Activated B cell treated with CpG ODN at 0.5 μM for 24 hours (primary cell): ENCODE results near the gene PRKN. TPM values are rescaled to one million over a fixed set of nuclear protein-coding genes. Genes with fewer than 3 reads are reported as not detected.

Experiments
- ATAC-seq: fragments of 200-7000 bp; cut with Tn5 transposase; one replicate; pipeline ENCODE4 v1.10.0; 2021; ENCODE audit warnings: low read depth, mild to moderate bottlenecking, moderate library complexity
- CTCF ChIA-PET: fragments of 350-600 bp; sonication (Branson Sonifier 250); formaldehyde crosslinking; loops from one replicate; lab custom pipeline; 2021; ENCODE audit warnings: antibody characterized with exemption; lab: Charles Lee
- POLR2A ChIA-PET: fragments of 350-600 bp; sonication (Branson Sonifier 250); formaldehyde crosslinking; loops from one replicate; lab custom pipeline; 2021; ENCODE audit warnings: antibody characterized with exemption; lab: Charles Lee
- DNase-seq: peaks from one replicate; pipeline ENCODE4 v3.0.0; 2022
- H3K27ac Mint-ChIP-seq: one replicate; pipeline ENCODE4 v1.8.0; 2020; ENCODE audit warnings: mixed read lengths
- H3K27me3 Mint-ChIP-seq: one replicate; pipeline ENCODE4 v1.8.0; 2021; ENCODE audit warnings: mixed read lengths
- H3K36me3 Mint-ChIP-seq: one replicate; pipeline ENCODE4 v1.8.0; 2021; ENCODE audit warnings: low read depth, mixed read lengths
- H3K4me1 Mint-ChIP-seq: one replicate; pipeline ENCODE4 v1.8.0; 2021; ENCODE audit warnings: mixed read lengths
- H3K4me3 Mint-ChIP-seq: one replicate; pipeline ENCODE4 v1.8.0; 2020; ENCODE audit warnings: mild to moderate bottlenecking, mixed read lengths
- H3K9me3 Mint-ChIP-seq: one replicate; pipeline ENCODE4 v1.8.0; 2020; ENCODE audit warnings: mixed read lengths
- intact Hi-C: fragments of 100-400 bp; cut with micrococcal nuclease; formaldehyde crosslinking; loops from one replicate; pipeline ENCODE4 v1.15.1; 2024
- total RNA-seq: library from RNA; stranded (reverse); gene quantifications from 2 replicates; pipeline ENCODE4 v1.2.3, GENCODE V29; 2022
- TF ChIP-seq, protein P1 (sequence below): fragments of 200-600 bp; IDR thresholded peaks from one replicate; pipeline ENCODE4 v1.8.0; 2022; ENCODE audit warnings: antibody characterized with exemption, mild to moderate bottlenecking

The PRKN gene
- total RNA-seq, 1 donor from 2014 or later: 2.3 TPM

DNA sequence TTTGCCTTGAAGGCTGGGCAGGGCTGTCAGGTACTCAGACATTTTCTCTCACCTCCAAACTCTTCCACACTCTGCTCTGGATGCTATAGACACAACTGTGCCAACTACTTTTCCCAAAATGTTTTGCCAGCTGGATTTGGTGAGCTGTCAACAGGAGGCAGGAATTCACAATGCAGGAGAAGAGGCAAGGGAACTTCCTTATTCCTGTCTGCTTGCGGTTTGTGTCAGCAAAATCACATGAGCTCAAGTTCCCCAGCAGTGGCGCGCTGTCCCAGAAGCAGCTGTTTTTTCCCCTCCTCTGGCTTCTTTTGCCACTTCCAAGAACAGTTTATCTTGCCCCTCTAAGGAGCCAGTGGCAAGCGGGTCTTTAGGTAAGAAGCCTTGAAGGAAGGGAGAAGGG, 608.2 kb downstream of the PRKN start:
- CTCF ChIA-PET: no interaction called here
- Mint-ChIP-seq H3K4me1 (no peaks in the 10 kb centered on the region), H3K36me3 (no peaks in the 10 kb centered on the region), H3K4me3 (no peak overlapping the region), H3K27me3 (no peaks in the 10 kb centered on the region), H3K27ac (no peak overlapping the region), H3K9me3 (peaks cover 2% of the 10 kb centered on the region)
- ATAC-seq: no peak
- TF ChIP-seq, protein P1, sequence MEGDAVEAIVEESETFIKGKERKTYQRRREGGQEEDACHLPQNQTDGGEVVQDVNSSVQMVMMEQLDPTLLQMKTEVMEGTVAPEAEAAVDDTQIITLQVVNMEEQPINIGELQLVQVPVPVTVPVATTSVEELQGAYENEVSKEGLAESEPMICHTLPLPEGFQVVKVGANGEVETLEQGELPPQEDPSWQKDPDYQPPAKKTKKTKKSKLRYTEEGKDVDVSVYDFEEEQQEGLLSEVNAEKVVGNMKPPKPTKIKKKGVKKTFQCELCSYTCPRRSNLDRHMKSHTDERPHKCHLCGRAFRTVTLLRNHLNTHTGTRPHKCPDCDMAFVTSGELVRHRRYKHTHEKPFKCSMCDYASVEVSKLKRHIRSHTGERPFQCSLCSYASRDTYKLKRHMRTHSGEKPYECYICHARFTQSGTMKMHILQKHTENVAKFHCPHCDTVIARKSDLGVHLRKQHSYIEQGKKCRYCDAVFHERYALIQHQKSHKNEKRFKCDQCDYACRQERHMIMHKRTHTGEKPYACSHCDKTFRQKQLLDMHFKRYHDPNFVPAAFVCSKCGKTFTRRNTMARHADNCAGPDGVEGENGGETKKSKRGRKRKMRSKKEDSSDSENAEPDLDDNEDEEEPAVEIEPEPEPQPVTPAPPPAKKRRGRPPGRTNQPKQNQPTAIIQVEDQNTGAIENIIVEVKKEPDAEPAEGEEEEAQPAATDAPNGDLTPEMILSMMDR: no peak
- POLR2A ChIA-PET: no interaction called here
- no peak for DNase-seq
- intact Hi-C loops: no loop called here

DNA sequence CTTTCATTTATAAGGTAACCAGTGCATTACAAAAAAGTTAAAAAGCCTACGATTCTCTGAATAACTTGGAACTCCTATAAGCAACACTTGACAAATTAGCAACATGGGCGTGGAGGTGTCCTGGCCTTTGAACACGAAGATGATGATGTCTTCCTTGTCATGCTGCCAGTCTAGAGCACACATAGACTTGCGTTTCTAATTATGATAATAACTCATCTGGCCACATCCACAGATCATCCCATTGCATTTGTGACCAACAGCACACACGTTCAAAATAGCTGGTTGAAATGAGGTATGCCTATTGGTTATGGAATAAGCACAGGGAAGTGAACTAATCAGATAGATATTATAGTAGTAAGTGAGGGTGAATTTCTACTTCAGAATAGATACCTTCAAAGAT, 608.9 kb downstream of the PRKN start:
- no peaks in the 10 kb centered on the region for H3K4me1 Mint-ChIP-seq
- DNase-seq (no peak), ATAC-seq (no peak)
- intact Hi-C loops: no loop called here
- no peaks in the 10 kb centered on the region for H3K36me3 Mint-ChIP-seq
- no peak overlapping the region for H3K4me3 Mint-ChIP-seq
- no peak overlapping the region for H3K27ac Mint-ChIP-seq
- H3K27me3 Mint-ChIP-seq: no peaks in the 10 kb centered on the region
- TF ChIP-seq, protein P1: no peak
- POLR2A ChIA-PET: no interaction called here
- peaks cover 2% of the 10 kb centered on the region for H3K9me3 Mint-ChIP-seq
- CTCF ChIA-PET: no interaction called here

DNA sequence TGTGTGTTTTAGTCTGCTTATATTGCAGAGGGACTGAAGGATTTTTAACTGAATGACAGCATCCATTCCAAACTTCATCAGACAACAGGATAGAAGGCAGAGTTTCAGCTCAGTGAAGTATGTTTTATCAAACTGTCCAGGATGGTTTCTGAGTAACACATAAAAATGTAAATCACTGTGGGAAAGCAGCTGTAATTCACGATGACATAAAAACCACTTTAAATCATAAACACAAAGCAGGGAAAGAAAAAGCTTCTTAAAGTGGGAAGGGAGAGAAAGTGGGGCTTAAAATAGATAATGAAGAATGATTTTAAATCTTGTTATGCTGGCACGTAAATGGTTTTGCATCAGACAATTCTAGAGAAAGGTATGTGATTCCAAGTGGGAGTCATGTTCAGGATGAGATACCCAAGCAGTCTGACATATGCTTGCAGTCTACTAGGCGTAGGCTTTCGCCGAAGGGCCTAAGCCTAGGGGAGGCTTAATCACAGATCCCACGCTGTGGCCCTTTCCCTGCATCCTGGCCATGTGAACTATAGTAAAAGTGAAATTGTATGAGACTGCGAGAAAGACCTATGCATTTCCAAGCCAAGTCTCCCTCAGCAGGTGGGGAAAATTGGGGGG, 610.6 kb downstream of the PRKN start:
- Mint-ChIP-seq H3K4me1 (no peaks in the 10 kb centered on the region), H3K4me3 (no peak overlapping the region), H3K27me3 (no peaks in the 10 kb centered on the region), H3K27ac (no peak overlapping the region), H3K9me3 (peaks cover 2% of the 10 kb centered on the region), H3K36me3 (no peaks in the 10 kb centered on the region)
- TF ChIP-seq, protein P1: no peak
- intact Hi-C loops: no loop called here
- CTCF ChIA-PET: no interaction called here
- ATAC-seq (no peak), DNase-seq (no peak)
- POLR2A ChIA-PET: no interaction called here

DNA sequence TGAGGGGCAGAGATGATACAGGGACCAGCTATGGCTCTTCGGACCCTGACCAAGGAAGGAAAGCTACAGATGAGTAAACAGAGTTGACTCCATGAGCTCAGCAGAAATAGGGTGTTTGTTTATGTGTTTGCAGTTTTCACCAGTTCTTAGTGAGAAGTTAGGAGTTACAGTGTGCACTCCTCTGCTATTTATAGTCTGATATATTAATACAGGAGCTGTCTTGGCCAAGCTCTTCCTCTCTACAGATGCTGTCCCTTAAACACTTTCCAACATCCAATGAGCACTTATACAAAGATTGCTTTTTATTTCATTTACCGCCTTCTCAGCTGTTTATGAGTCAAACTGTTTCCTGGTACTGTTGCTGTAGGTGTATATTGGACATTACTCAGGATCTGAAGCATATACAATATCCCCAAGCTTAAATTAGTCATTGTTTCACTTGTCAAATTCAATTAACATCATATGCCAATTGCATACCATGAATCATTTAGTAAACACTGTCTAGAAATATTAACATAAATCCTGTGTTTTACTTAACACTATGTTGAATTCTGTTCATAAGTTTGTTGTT, 618.0 kb downstream of the PRKN start:
- Mint-ChIP-seq H3K36me3 (no peaks in the 10 kb centered on the region), H3K9me3 (no peaks in the 10 kb centered on the region), H3K27ac (no peak overlapping the region), H3K4me3 (no peak overlapping the region), H3K4me1 (no peaks in the 10 kb centered on the region), H3K27me3 (no peaks in the 10 kb centered on the region)
- DNase-seq: no peak
- TF ChIP-seq, protein P1: no peak
- ATAC-seq: no peak
- POLR2A ChIA-PET: no interaction called here
- intact Hi-C loops: no loop called here
- CTCF ChIA-PET: no interaction called here

DNA sequence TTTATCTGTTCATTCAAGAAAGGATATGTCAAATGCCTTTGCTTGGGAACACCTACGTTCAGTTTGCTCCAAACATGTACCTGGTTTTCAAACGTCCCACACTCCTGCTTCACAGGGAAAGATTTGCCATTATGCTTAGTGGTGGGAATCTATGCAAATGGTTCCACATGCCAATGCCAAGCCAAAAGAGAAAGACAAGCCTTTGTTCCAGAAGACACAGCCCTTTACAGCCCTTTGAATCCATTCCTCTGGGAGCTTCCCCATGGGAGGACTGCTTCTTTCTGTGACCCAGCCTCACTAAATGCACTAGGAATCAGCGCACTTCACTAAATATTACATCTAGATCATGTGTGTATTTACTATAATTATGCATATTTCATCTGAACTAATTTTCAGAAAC, 619.5 kb downstream of the PRKN start:
- Mint-ChIP-seq H3K27ac (no peak overlapping the region), H3K27me3 (no peaks in the 10 kb centered on the region), H3K9me3 (no peaks in the 10 kb centered on the region), H3K36me3 (no peaks in the 10 kb centered on the region), H3K4me1 (no peaks in the 10 kb centered on the region), H3K4me3 (no peak overlapping the region)
- POLR2A ChIA-PET: no interaction called here
- TF ChIP-seq, protein P1: no peak
- ATAC-seq (no peak), DNase-seq (no peak)
- CTCF ChIA-PET: no interaction called here
- intact Hi-C loops: no loop called here
